HCT116 (cell line): ENCODE results near the gene IGSF21. TPM values are rescaled to one million over a fixed set of nuclear protein-coding genes. Genes with fewer than 3 reads are reported as not detected.

Experiments
- ATAC-seq: fragments of 200-7000 bp; cut with Tn5 transposase; 2 replicates; pipeline ENCODE4 v1.9.1; 2020; ENCODE audit warnings: mild to moderate bottlenecking, moderate library complexity
- BruUV-seq: library from RNA; stranded (reverse); fragments of 400-500 nt; replicated peaks from 2 replicates; lab custom pipeline; 2021; lab: Mats Ljungman, UMichigan
- CTCF ChIA-PET: fragments of 300-600 bp; sonication (Branson Sonifier 250); formaldehyde crosslinking; loops from one replicate; lab custom pipeline; 2021; ENCODE audit warnings: antibody characterized with exemption; lab: Charles Lee
- POLR2A ChIA-PET: fragments of 300-600, 350-600 bp; sonication (Branson Sonifier 250); formaldehyde crosslinking; loops from one replicate; lab custom pipeline; 2021; ENCODE audit warnings: antibody characterized with exemption; lab: Charles Lee
- RAD21 ChIA-PET, 2 experiments: fragments of 300-600 bp; sonication (Branson Sonifier 250); formaldehyde crosslinking; loops; one replicate each; lab custom pipeline; 2023; ENCODE audit warnings: low total read pairs in 2 of 2; ENCODE audit not compliant: uncharacterized antibody in 2 of 2, unreplicated experiment in 2 of 2, low non-redundant PET in 1 of 2; lab: Charles Lee
- DNase-seq: peaks from one replicate; pipeline ENCODE4 v3.0.0-alpha.2; 2010; ENCODE audit warnings: low read depth, low spot score
- H2AFZ ChIP-seq: fragments of 200-600 bp; shearing (Covaris generic), sonication (generic); 2 replicates; pipeline ENCODE4 v1.6.1; 2017; ENCODE audit warnings: low read depth, mixed run types, mixed read lengths, antibody characterized with exemption, low read length; ENCODE audit not compliant: poor library complexity, severe bottlenecking
- H3K27ac ChIP-seq: 2 replicates; pipeline ENCODE4 v1.5.1; 2012; ENCODE audit warnings: low read depth, low read length
- H3K27me3 ChIP-seq: fragments of 200-600 bp; sonication (generic); 2 replicates; pipeline ENCODE4 v1.6.1; 2016; ENCODE audit warnings: mixed run types, low read length, mixed read lengths; ENCODE audit not compliant: insufficient read depth
- H3K36me3 ChIP-seq, 2 experiments: fragments of 200-500 bp in 1 of 2; fragments of 200-600 bp in 1 of 2; sonication (Bioruptor generic) in 1 of 2; sonication (generic) in 1 of 2; 2 replicates each; pipeline versions ENCODE4 v1.5.1 to v1.6.1; 2014 to 2016; ENCODE audit warnings: low read length in 2 of 2, inconsistent platforms in 1 of 2, mixed read lengths in 1 of 2, mixed run types in 1 of 2; ENCODE audit not compliant: insufficient read depth in 2 of 2, control insufficient read depth in 1 of 2
- H3K4me1 ChIP-seq, 2 experiments: fragments of 200-600 bp in 1 of 2; sonication (generic) in 1 of 2; 2 replicates each; pipeline versions ENCODE4 v1.5.1 to v1.6.1; 2012 to 2017; ENCODE audit warnings: low read length in 2 of 2, inconsistent platforms in 1 of 2, mild to moderate bottlenecking in 1 of 2, mixed read lengths in 1 of 2, mixed run types in 1 of 2, moderate library complexity in 1 of 2; ENCODE audit not compliant: insufficient read depth in 2 of 2, control insufficient read depth in 1 of 2
- H3K4me2 ChIP-seq: fragments of 200-600 bp; sonication (generic); 2 replicates; pipeline ENCODE4 v1.6.1; 2017; ENCODE audit warnings: mixed run types, low read length, mixed read lengths
- H3K4me3 ChIP-seq, 2 experiments: fragments of 200-600 bp in 1 of 2; sonication (generic) in 1 of 2; replicated peaks in 1 of 2; 2 replicates each; pipeline ENCODE4 v1.5.1; 2011 to 2016; ENCODE audit warnings: low read length in 2 of 2, control low read depth in 1 of 2, low read depth in 1 of 2, mild to moderate bottlenecking in 1 of 2, mixed read lengths in 1 of 2, mixed run types in 1 of 2
- H3K79me2 ChIP-seq: fragments of 200-600 bp; sonication (generic); 2 replicates; pipeline ENCODE4 v1.6.1; 2017; ENCODE audit warnings: mild to moderate bottlenecking, mixed run types, low read length, moderate library complexity, mixed read lengths; ENCODE audit not compliant: insufficient read depth
- H3K9ac ChIP-seq: fragments of 200-600 bp; sonication (generic); 2 replicates; pipeline ENCODE4 v1.6.1; 2016; ENCODE audit warnings: low read length, mixed read lengths
- H3K9me2 ChIP-seq: fragments of 200-600 bp; sonication (generic), shearing (Covaris generic); 2 replicates; pipeline ENCODE4 v1.6.1; 2017; ENCODE audit warnings: mixed run types, mild to moderate bottlenecking, moderate library complexity; ENCODE audit not compliant: insufficient read depth
- H3K9me3 ChIP-seq, 2 experiments: fragments of 200-500 bp in 1 of 2; fragments of 200-600 bp in 1 of 2; sonication (Bioruptor generic) in 1 of 2; sonication (generic) in 1 of 2; 2 replicates each; pipeline ENCODE4 v1.6.1; 2014 to 2017; ENCODE audit warnings: low read length in 2 of 2, mixed read lengths in 2 of 2, inconsistent platforms in 1 of 2, low read depth in 1 of 2, mild to moderate bottlenecking in 1 of 2, mixed run types in 1 of 2, moderate library complexity in 1 of 2; ENCODE audit not compliant: control insufficient read depth in 1 of 2, insufficient read depth in 1 of 2
- H4K20me1 ChIP-seq: fragments of 200-600 bp; sonication (generic), shearing (Covaris generic); 2 replicates; pipeline ENCODE4 v1.6.1; 2017; ENCODE audit warnings: mixed run types, mild to moderate bottlenecking, moderate library complexity; ENCODE audit not compliant: insufficient read depth
- CEBPB ChIP-seq: IDR thresholded peaks from 2 replicates; pipeline ENCODE4 v1.6.1; 2012; ENCODE audit warnings: low read depth
- EGR1 ChIP-seq: IDR thresholded peaks from 2 replicates; pipeline ENCODE4 v1.6.1; 2012; ENCODE audit warnings: low read depth
- ELF1 ChIP-seq: IDR thresholded peaks from 2 replicates; pipeline ENCODE4 v1.6.1; 2012; ENCODE audit warnings: low read depth, borderline replicate concordance
- JUND ChIP-seq: IDR thresholded peaks from 2 replicates; pipeline ENCODE4 v1.6.1; 2012
- MAX ChIP-seq: IDR thresholded peaks from 2 replicates; pipeline ENCODE4 v1.6.1; 2012
- POLR2A ChIP-seq: IDR thresholded peaks from 2 replicates; pipeline ENCODE4 v1.7.0; 2011; ENCODE audit warnings: borderline replicate concordance; ENCODE audit not compliant: insufficient read depth, insufficient read length; ENCODE audit errors: extremely low read depth
- POLR2AphosphoS5 ChIP-seq: IDR thresholded peaks from 2 replicates; pipeline ENCODE4 v1.6.1; 2011; ENCODE audit warnings: mild to moderate bottlenecking, low read depth, low read length, moderate library complexity
- SIN3A ChIP-seq: IDR thresholded peaks from 2 replicates; pipeline ENCODE4 v1.6.1; 2012; ENCODE audit warnings: low read depth
- SP1 ChIP-seq: IDR thresholded peaks from 2 replicates; pipeline ENCODE4 v1.6.1; 2012; ENCODE audit warnings: low read depth
- SRF ChIP-seq: IDR thresholded peaks from 2 replicates; pipeline ENCODE4 v1.6.1; 2012; ENCODE audit warnings: low read depth
- TCF7L2 ChIP-seq: IDR thresholded peaks from 2 replicates; pipeline ENCODE4 v1.7.0; 2011; ENCODE audit warnings: borderline replicate concordance, inconsistent platforms; ENCODE audit not compliant: insufficient read depth, insufficient read length; ENCODE audit errors: extremely low read depth
- YY1 ChIP-seq: IDR thresholded peaks from 2 replicates; pipeline ENCODE4 v1.6.1; 2011; ENCODE audit warnings: low read length, low read depth, moderate library complexity, mild to moderate bottlenecking; ENCODE audit not compliant: insufficient replicate concordance; ENCODE audit errors: extremely low read depth
- ZFX ChIP-seq: fragments of 450-650 bp; IDR thresholded peaks from 2 replicates; pipeline ENCODE4 v1.6.1; 2017
- intact Hi-C: fragments of 100-400 bp; cut with micrococcal nuclease; formaldehyde crosslinking; loops from 2 replicates; pipeline ENCODE4 v1.10.0; 2022
- total RNA-seq: library from RNA; stranded (reverse); gene quantifications from one replicate; pipeline ENCODE4 v1.2.1, GENCODE V29; 2021; ENCODE audit not compliant: unreplicated experiment
- TF ChIP-seq, protein P1 (sequence below), 3 experiments: fragments of 200-600 bp in 1 of 3; sonication (generic) in 1 of 3; IDR thresholded peaks in 2 of 3; conservative IDR thresholded peaks in 1 of 3; 2 replicates each; pipeline ENCODE4 v1.5.1; 2012 to 2017; ENCODE audit warnings: low read depth in 2 of 3, low read length in 2 of 3, antibody characterized with exemption in 1 of 3, borderline replicate concordance in 1 of 3, control low read depth in 1 of 3, mild to moderate bottlenecking in 1 of 3, mixed read lengths in 1 of 3, mixed run types in 1 of 3, moderate library complexity in 1 of 3; ENCODE audit not compliant: insufficient read depth in 1 of 3
- TF ChIP-seq, protein P2 (sequence below): IDR thresholded peaks from 2 replicates; pipeline ENCODE4 v1.6.1; 2012
- TF ChIP-seq, protein P3 (sequence below): IDR thresholded peaks from 2 replicates; pipeline ENCODE4 v1.6.1; 2012; ENCODE audit warnings: low read depth

The IGSF21 gene
- total RNA-seq, 1 experiment from 2014 or later: not detected

DNA sequence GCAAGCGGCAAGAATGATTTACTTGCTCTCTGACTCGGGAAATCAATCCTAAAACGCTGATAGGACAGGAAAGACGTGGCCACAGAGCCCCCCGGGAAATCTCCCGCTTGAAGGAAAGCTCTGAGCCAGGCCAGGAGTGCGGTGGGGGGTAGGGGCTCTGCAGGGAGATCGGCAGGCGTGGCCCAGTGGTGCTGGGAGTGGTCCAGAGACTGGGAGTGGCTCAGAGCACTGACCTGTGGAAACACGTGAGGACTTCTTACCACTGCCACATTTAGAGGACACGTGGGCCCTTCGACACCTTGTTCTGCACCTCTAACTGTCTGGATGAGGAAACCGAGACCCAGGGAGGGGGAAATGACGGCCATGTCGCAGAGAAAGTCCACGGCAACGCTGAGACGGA, 243.1 kb downstream of the IGSF21 start:
- no peaks in the 10 kb centered on the region for H3K9me3 ChIP-seq
- no peaks in the 10 kb centered on the region for H3K36me3 ChIP-seq
- no TSS peak for BruUV-seq
- intact Hi-C loops: no loop called here
- ATAC-seq: no peak
- H3K27ac ChIP-seq: no peak overlapping the region
- ChIA-PET CTCF (no interaction called here), POLR2A (no interaction called here), RAD21 (no interaction called here)
- H3K4me1 ChIP-seq: no peaks in the 10 kb centered on the region
- H2AFZ ChIP-seq: no peak overlapping the region
- H3K9me2 ChIP-seq: no peaks in the 10 kb centered on the region
- no peak overlapping the region for H3K4me2 ChIP-seq
- no peak for DNase-seq
- H3K27me3 ChIP-seq: peaks cover 20% of the 10 kb centered on the region
- no peak overlapping the region for H3K9ac ChIP-seq
- no peaks in the 10 kb centered on the region for H4K20me1 ChIP-seq
- H3K79me2 ChIP-seq: no peaks in the 10 kb centered on the region
- TF ChIP-seq SIN3A: no peak
- no peak for TF ChIP-seq SRF
- no peak for TF ChIP-seq ZFX
- TF ChIP-seq JUND: no peak
- no peak for TF ChIP-seq POLR2A
- TF ChIP-seq CEBPB: no peak
- TF ChIP-seq POLR2AphosphoS5: no peak
- no peak for TF ChIP-seq MAX
- no peak for TF ChIP-seq YY1
- TF ChIP-seq EGR1: no peak
- TF ChIP-seq, protein P1, sequence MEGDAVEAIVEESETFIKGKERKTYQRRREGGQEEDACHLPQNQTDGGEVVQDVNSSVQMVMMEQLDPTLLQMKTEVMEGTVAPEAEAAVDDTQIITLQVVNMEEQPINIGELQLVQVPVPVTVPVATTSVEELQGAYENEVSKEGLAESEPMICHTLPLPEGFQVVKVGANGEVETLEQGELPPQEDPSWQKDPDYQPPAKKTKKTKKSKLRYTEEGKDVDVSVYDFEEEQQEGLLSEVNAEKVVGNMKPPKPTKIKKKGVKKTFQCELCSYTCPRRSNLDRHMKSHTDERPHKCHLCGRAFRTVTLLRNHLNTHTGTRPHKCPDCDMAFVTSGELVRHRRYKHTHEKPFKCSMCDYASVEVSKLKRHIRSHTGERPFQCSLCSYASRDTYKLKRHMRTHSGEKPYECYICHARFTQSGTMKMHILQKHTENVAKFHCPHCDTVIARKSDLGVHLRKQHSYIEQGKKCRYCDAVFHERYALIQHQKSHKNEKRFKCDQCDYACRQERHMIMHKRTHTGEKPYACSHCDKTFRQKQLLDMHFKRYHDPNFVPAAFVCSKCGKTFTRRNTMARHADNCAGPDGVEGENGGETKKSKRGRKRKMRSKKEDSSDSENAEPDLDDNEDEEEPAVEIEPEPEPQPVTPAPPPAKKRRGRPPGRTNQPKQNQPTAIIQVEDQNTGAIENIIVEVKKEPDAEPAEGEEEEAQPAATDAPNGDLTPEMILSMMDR (IDR thresholded peaks at IDR 0.05 in 2 of 3, conservative IDR thresholded peaks at IDR 0.05 in 1 of 3; ENCODE audit: borderline replicate concordance in 1 of 3, insufficient read depth in 1 of 3, low read depth in 2 of 3, low read length in 2 of 3): no peak
- TF ChIP-seq, all 23 proteins: peak for 0
- no peak overlapping the region for H3K4me3 ChIP-seq

DNA sequence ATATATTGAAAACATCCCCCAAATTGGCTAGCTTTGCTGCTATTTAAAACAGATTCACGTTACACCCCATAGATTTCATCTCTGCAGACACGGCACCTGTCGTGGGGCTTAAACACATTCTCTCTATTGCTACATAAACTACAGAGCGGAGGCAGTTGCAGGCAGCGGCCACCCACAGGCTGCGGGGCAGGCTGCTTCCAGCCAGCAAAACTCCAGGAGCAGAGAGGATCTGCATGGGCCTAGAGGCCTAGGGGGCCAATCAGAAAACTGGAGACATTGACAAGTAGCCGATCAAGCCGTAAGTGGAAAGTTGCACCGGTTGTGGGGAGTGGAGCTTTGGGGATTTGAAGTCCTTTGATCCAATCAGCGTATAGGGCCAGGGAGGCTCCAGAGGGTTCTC, 244.1 kb downstream of the IGSF21 start:
- ATAC-seq: no peak
- no peak for TF ChIP-seq SP1
- no peak for TF ChIP-seq YY1
- TF ChIP-seq TCF7L2: no peak
- TF ChIP-seq, protein P2, sequence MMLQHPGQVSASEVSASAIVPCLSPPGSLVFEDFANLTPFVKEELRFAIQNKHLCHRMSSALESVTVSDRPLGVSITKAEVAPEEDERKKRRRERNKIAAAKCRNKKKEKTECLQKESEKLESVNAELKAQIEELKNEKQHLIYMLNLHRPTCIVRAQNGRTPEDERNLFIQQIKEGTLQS: no peak
- TF ChIP-seq, protein P3, sequence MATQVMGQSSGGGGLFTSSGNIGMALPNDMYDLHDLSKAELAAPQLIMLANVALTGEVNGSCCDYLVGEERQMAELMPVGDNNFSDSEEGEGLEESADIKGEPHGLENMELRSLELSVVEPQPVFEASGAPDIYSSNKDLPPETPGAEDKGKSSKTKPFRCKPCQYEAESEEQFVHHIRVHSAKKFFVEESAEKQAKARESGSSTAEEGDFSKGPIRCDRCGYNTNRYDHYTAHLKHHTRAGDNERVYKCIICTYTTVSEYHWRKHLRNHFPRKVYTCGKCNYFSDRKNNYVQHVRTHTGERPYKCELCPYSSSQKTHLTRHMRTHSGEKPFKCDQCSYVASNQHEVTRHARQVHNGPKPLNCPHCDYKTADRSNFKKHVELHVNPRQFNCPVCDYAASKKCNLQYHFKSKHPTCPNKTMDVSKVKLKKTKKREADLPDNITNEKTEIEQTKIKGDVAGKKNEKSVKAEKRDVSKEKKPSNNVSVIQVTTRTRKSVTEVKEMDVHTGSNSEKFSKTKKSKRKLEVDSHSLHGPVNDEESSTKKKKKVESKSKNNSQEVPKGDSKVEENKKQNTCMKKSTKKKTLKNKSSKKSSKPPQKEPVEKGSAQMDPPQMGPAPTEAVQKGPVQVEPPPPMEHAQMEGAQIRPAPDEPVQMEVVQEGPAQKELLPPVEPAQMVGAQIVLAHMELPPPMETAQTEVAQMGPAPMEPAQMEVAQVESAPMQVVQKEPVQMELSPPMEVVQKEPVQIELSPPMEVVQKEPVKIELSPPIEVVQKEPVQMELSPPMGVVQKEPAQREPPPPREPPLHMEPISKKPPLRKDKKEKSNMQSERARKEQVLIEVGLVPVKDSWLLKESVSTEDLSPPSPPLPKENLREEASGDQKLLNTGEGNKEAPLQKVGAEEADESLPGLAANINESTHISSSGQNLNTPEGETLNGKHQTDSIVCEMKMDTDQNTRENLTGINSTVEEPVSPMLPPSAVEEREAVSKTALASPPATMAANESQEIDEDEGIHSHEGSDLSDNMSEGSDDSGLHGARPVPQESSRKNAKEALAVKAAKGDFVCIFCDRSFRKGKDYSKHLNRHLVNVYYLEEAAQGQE: no peak
- no peak for TF ChIP-seq ZFX
- TF ChIP-seq ELF1: no peak

More for the DNA sequence above, 244.1 kb downstream of the IGSF21 start:
- BruUV-seq: no TSS peak
- H4K20me1 ChIP-seq: no peaks in the 10 kb centered on the region
- H3K4me3 ChIP-seq: no peak overlapping the region
- H3K4me1 ChIP-seq: no peaks in the 10 kb centered on the region
- no peaks in the 10 kb centered on the region for H3K9me2 ChIP-seq
- H3K9ac ChIP-seq: no peak overlapping the region
- no peaks in the 10 kb centered on the region for H3K9me3 ChIP-seq
- no peak overlapping the region for H3K4me2 ChIP-seq
- H2AFZ ChIP-seq: no peak overlapping the region
- DNase-seq: no peak
- no peak overlapping the region for H3K27ac ChIP-seq
- ChIA-PET CTCF (no interaction called here), RAD21 (no interaction called here), POLR2A (no interaction called here)
- H3K79me2 ChIP-seq: no peaks in the 10 kb centered on the region
- intact Hi-C loops: no loop called here
- H3K27me3 ChIP-seq: peaks cover 30% of the 10 kb centered on the region
- no peaks in the 10 kb centered on the region for H3K36me3 ChIP-seq
